Measurements from ENCODE around the gene GDF10. TPM values are rescaled to one million over a fixed set of nuclear protein-coding genes. Genes with fewer than 3 reads are reported as not detected.

GDF10 gene
- total RNA-seq, 1 experiment from 2014 or later: 0.20 TPM

GRCh38 chr10:47305566-47305965 lies 5.6 kb downstream of the GDF10 start:
- WGBS (ENCODE audit: extremely low coverage, insufficient read length, low lambda C conversion rate): no CpG with 5 or more reads among the region's 2 CpGs
- Histone ChIP-seq H3K4ac (ENCODE audit: low read depth, low read length) (no peak overlapping the region), H4K8ac (replicated peaks; ENCODE audit: insufficient read length, low read depth, low read length) (no peak overlapping the region), H3K23ac (ENCODE audit: insufficient read length, low read depth, low read length) (no peak overlapping the region), H2AK5ac (ENCODE audit: insufficient read length, low read length) (no peak overlapping the region), H3K23me2 (ENCODE audit: insufficient read length, low read depth, low read length, poor library complexity, severe bottlenecking) (peaks cover under 1% of the 10 kb centered on the region), H2AFZ (ENCODE audit: low read length) (no peak overlapping the region), H3K79me1 (ENCODE audit: insufficient read depth, low read depth, low read length, poor library complexity, severe bottlenecking) (no peaks in the 10 kb centered on the region), H2BK120ac (ENCODE audit: low read depth, low read length, poor library complexity, severe bottlenecking) (no peak overlapping the region), H3K27ac (ENCODE audit: insufficient read length, low read depth, low read length) (no peak overlapping the region), H2BK12ac (ENCODE audit: insufficient read length, low read depth, low read length) (no peak overlapping the region), H2BK5ac (ENCODE audit: insufficient read length, low read length) (no peak overlapping the region), H3K56ac (ENCODE audit: insufficient read length, low read depth, low read length) (no peak overlapping the region), H2BK15ac (ENCODE audit: low read depth, low read length) (no peak overlapping the region), H4K20me1 (ENCODE audit: control insufficient read depth, insufficient read depth, insufficient read length) (peaks cover 5% of the 10 kb centered on the region), H3K79me2 (ENCODE audit: insufficient read depth, low read length) (no peaks in the 10 kb centered on the region), H4K5ac (ENCODE audit: insufficient read length, low read depth, low read length) (no peak overlapping the region), H3K27me3 (ENCODE audit: insufficient read depth, low read length) (peaks cover 8% of the 10 kb centered on the region; the same call in 1 of the 2 replicates), H3K18ac (ENCODE audit: insufficient read length, low read depth, low read length) (no peak overlapping the region), H3K4me2 (ENCODE audit: insufficient read depth, insufficient read length, low read length) (no peak overlapping the region), H3K14ac (ENCODE audit: insufficient read depth, low read length) (no peak overlapping the region), H3K9me3 (ENCODE audit: control insufficient read depth, low read depth, low read length) (no peaks in the 10 kb centered on the region), H4K91ac (ENCODE audit: insufficient read length, low read depth, low read length) (no peak overlapping the region), H3T11ph (ENCODE audit: low read length) (no peak overlapping the region), H2BK20ac (ENCODE audit: low read depth, low read length, poor library complexity, severe bottlenecking) (no peak overlapping the region), H3K4me1 (ENCODE audit: insufficient read depth, low read length) (no peaks in the 10 kb centered on the region), H3K9ac (ENCODE audit: extremely low read depth, insufficient read length, low read length) (no peak overlapping the region)
- H3K4me3 Mint-ChIP-seq: no peak overlapping the region
- H3K27ac Mint-ChIP-seq: no peak overlapping the region
- no peak for DNase-seq
- peaks cover 20 to 24% of the 10 kb centered on the region in 2 experiments for H3K4me1 Mint-ChIP-seq
- peaks cover 46% of the 10 kb centered on the region for H3K27me3 Mint-ChIP-seq (ENCODE audit: low read depth)
- no peaks in the 10 kb centered on the region for H3K9me3 Mint-ChIP-seq
- H3K36me3 Mint-ChIP-seq (ENCODE audit: insufficient read depth in 1 of 3, low read depth in 3 of 3): no peaks in the 10 kb centered on the region
- TF ChIP-seq, protein P1, sequence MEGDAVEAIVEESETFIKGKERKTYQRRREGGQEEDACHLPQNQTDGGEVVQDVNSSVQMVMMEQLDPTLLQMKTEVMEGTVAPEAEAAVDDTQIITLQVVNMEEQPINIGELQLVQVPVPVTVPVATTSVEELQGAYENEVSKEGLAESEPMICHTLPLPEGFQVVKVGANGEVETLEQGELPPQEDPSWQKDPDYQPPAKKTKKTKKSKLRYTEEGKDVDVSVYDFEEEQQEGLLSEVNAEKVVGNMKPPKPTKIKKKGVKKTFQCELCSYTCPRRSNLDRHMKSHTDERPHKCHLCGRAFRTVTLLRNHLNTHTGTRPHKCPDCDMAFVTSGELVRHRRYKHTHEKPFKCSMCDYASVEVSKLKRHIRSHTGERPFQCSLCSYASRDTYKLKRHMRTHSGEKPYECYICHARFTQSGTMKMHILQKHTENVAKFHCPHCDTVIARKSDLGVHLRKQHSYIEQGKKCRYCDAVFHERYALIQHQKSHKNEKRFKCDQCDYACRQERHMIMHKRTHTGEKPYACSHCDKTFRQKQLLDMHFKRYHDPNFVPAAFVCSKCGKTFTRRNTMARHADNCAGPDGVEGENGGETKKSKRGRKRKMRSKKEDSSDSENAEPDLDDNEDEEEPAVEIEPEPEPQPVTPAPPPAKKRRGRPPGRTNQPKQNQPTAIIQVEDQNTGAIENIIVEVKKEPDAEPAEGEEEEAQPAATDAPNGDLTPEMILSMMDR (conservative IDR thresholded peaks at IDR 0.05): no peak
